Amniotic epithelial cell (primary cell): ENCODE data around the gene ACP4.
"Not testable (repeated sequence)": the region's sequence is repeated elsewhere in the genome, so short reads cannot be mapped to it uniquely, and the experiment has no call there.

ENCODE experiments used
- DNase-seq: peaks from one replicate; pipeline ENCODE4 v3.0.0-alpha.2; 2010; ENCODE audit warnings: low read depth

ACP4 gene

GRCh38 chr19:50797781-50798658 lies 7.8 kb downstream of the ACP4 start:
- DNase-seq: no peak

GRCh38 chr19:50798659-50799546 lies 8.7 kb downstream of the ACP4 start:
- DNase-seq: no peak

GRCh38 chr19:50799547-50799851 lies 9.3 kb downstream of the ACP4 start:
- DNase-seq: no peak

- no peak for DNase-seq
Measured at GRCh38 chr19:50801107-50801506, 10.9 kb downstream of the ACP4 start.

GRCh38 chr19:50803633-50804419 lies 13.6 kb downstream of the ACP4 start:
- DNase-seq: peak; percentile 5

- peak; percentile 98 for DNase-seq
Measured at GRCh38 chr19:50804420-50805272, 14.4 kb downstream of the ACP4 start.

GRCh38 chr19:50808856-50809255 lies 18.6 kb downstream of the ACP4 start:
- DNase-seq: no peak

GRCh38 chr19:50811622-50812238 lies 21.5 kb downstream of the ACP4 start:
- DNase-seq: not testable (repeated sequence)

GRCh38 chr19:50812474-50812873 lies 22.3 kb downstream of the ACP4 start:
- no peak for DNase-seq

GRCh38 chr19:50814883-50815282 lies 24.7 kb downstream of the ACP4 start:
- no peak for DNase-seq

- no peak for DNase-seq
Measured at GRCh38 chr19:50815439-50815838, 25.2 kb downstream of the ACP4 start.

GRCh38 chr19:50817941-50818858 lies 28.0 kb downstream of the ACP4 start:
- DNase-seq: no peak

- DNase-seq: no peak
Measured at GRCh38 chr19:50818859-50819472, 28.8 kb downstream of the ACP4 start.

GRCh38 chr19:50819636-50820035 lies 29.4 kb downstream of the ACP4 start:
- DNase-seq: no peak

- no peak for DNase-seq
Measured at GRCh38 chr19:50820086-50820485, 29.9 kb downstream of the ACP4 start.

- no peak for DNase-seq
Measured at GRCh38 chr19:50820549-50821247, 30.5 kb downstream of the ACP4 start.

GRCh38 chr19:50821248-50821612 lies 31.0 kb downstream of the ACP4 start:
- DNase-seq: no peak

- no peak for DNase-seq
Measured at GRCh38 chr19:50821622-50822021, 31.4 kb downstream of the ACP4 start.
